ACC112 (cell line): ENCODE measurements around the gene PABPN1.

Experiments
- H2AFZ ChIP-seq: fragments of 200-600 bp; sonication (generic); one replicate; pipeline ENCODE4 v1.6.0; 2017; ENCODE audit warnings: antibody characterized with exemption, low read length; ENCODE audit not compliant: unreplicated experiment
- H3K27ac ChIP-seq: fragments of 200-600 bp; sonication (generic); 2 replicates; pipeline ENCODE4 v1.5.1; 2014; ENCODE audit warnings: low read depth, mild to moderate bottlenecking, antibody characterized with exemption, low read length, moderate library complexity
- H3K27me3 ChIP-seq: fragments of 200-600 bp; sonication (generic); 2 replicates; pipeline ENCODE4 v1.6.1; 2014; ENCODE audit warnings: mild to moderate bottlenecking, antibody characterized with exemption, low read length, moderate library complexity, mixed read lengths; ENCODE audit not compliant: insufficient read depth
- H3K36me3 ChIP-seq: fragments of 200-600 bp; sonication (generic); 2 replicates; pipeline ENCODE4 v1.6.1; 2016; ENCODE audit warnings: mild to moderate bottlenecking, antibody characterized with exemption, low read length, moderate library complexity, mixed read lengths; ENCODE audit not compliant: insufficient read depth
- H3K4me1 ChIP-seq: fragments of 200-600 bp; sonication (generic); one replicate; pipeline ENCODE4 v1.6.1; 2016; ENCODE audit warnings: low read length, mixed read lengths; ENCODE audit not compliant: insufficient read depth, unreplicated experiment, control insufficient read depth
- H3K4me3 ChIP-seq: fragments of 200-600 bp; sonication (generic); 2 replicates; pipeline ENCODE4 v1.5.1; 2014; ENCODE audit warnings: mild to moderate bottlenecking, low read depth, low read length
- H3K79me2 ChIP-seq: fragments of 200-600 bp; sonication (generic); one replicate; pipeline ENCODE4 v1.6.0; 2016; ENCODE audit warnings: low read length; ENCODE audit not compliant: control insufficient read depth, unreplicated experiment, insufficient read depth

PABPN1 gene

GRCh38 chr14:23352506-23353432, 31.5 kb downstream of the PABPN1 start, which contains the start of gene SLC22A17:
TSS of gene SLC22A17 (minus strand) at chr14:23352887.
- Histone ChIP-seq H3K79me2 (no peaks in the 10 kb centered on the region), H3K36me3 (no peaks in the 10 kb centered on the region), H3K27me3 (no peaks in the 10 kb centered on the region), H3K27ac (peak within 1 kb of the TSS; percentile 35; the same call in 1 of the 2 replicates), H2AFZ (peak within 1 kb of the TSS; percentile 82), H3K4me1 (peaks cover 4% of the 10 kb centered on the region), H3K4me3 (peak within 1 kb of the TSS; percentile 95)

GRCh38 chr14:23353433-23353780, 32.1 kb downstream of the PABPN1 start:
- Histone ChIP-seq H3K36me3 (no peaks in the 10 kb centered on the region), H3K27ac (no peak overlapping the region), H3K4me1 (peaks cover 4% of the 10 kb centered on the region), H2AFZ (no peak overlapping the region), H3K79me2 (no peaks in the 10 kb centered on the region), H3K27me3 (no peaks in the 10 kb centered on the region), H3K4me3 (peak overlapping the region; percentile 95; the same call in 1 of the 2 replicates)

GRCh38 chr14:23354990-23355389, 33.7 kb downstream of the PABPN1 start:
- no peak overlapping the region for H3K4me3 ChIP-seq
- no peaks in the 10 kb centered on the region for H3K36me3 ChIP-seq
- no peaks in the 10 kb centered on the region for H3K79me2 ChIP-seq
- H2AFZ ChIP-seq, result no peak overlapping the region
- peaks cover 4% of the 10 kb centered on the region for H3K4me1 ChIP-seq
- H3K27me3 ChIP-seq, result no peaks in the 10 kb centered on the region
- H3K27ac ChIP-seq, result no peak overlapping the region

- H2AFZ ChIP-seq, result no peak overlapping the region
- no peak overlapping the region for H3K4me3 ChIP-seq
- H3K27ac ChIP-seq, result no peak overlapping the region
- no peaks in the 10 kb centered on the region for H3K79me2 ChIP-seq
- peaks cover 4% of the 10 kb centered on the region for H3K4me1 ChIP-seq
- H3K27me3 ChIP-seq, result no peaks in the 10 kb centered on the region
- no peaks in the 10 kb centered on the region for H3K36me3 ChIP-seq
Observed at GRCh38 chr14:23355871-23356435, 34.7 kb downstream of the PABPN1 start.

- Histone ChIP-seq H3K27ac (no peak overlapping the region), H2AFZ (no peak overlapping the region), H3K4me1 (peaks cover 6% of the 10 kb centered on the region), H3K4me3 (no peak overlapping the region), H3K79me2 (peaks cover 1% of the 10 kb centered on the region), H3K27me3 (no peaks in the 10 kb centered on the region), H3K36me3 (no peaks in the 10 kb centered on the region)
Observed at GRCh38 chr14:23356662-23357061, 35.4 kb downstream of the PABPN1 start.

GRCh38 chr14:23357261-23357660, 36.0 kb downstream of the PABPN1 start:
- H3K36me3 ChIP-seq, result no peaks in the 10 kb centered on the region
- H3K27ac ChIP-seq, result no peak overlapping the region
- no peaks in the 10 kb centered on the region for H3K27me3 ChIP-seq
- no peak overlapping the region for H2AFZ ChIP-seq
- H3K4me3 ChIP-seq, result no peak overlapping the region
- H3K4me1 ChIP-seq, result peaks cover 11% of the 10 kb centered on the region
- peaks cover 3% of the 10 kb centered on the region for H3K79me2 ChIP-seq

- H3K27me3 ChIP-seq, result no peaks in the 10 kb centered on the region
- no peak overlapping the region for H3K27ac ChIP-seq
- H2AFZ ChIP-seq, result no peak overlapping the region
- H3K4me1 ChIP-seq, result peaks cover 10% of the 10 kb centered on the region
- H3K79me2 ChIP-seq, result peaks cover 3% of the 10 kb centered on the region
- H3K4me3 ChIP-seq, result no peak overlapping the region
- no peaks in the 10 kb centered on the region for H3K36me3 ChIP-seq
Observed at GRCh38 chr14:23358042-23358441, 36.8 kb downstream of the PABPN1 start.

- peaks cover 3% of the 10 kb centered on the region for H3K79me2 ChIP-seq
- H3K36me3 ChIP-seq, result no peaks in the 10 kb centered on the region
- H3K4me3 ChIP-seq, result no peak overlapping the region
- H3K27me3 ChIP-seq, result no peaks in the 10 kb centered on the region
- no peak overlapping the region for H3K27ac ChIP-seq
- H2AFZ ChIP-seq, result no peak overlapping the region
- H3K4me1 ChIP-seq, result peaks cover 8% of the 10 kb centered on the region
Observed at GRCh38 chr14:23358553-23359166, 37.4 kb downstream of the PABPN1 start.

- Histone ChIP-seq H3K79me2 (peaks cover 8% of the 10 kb centered on the region), H3K4me3 (no peak overlapping the region), H2AFZ (no peak overlapping the region), H3K36me3 (no peaks in the 10 kb centered on the region), H3K4me1 (peaks cover 11% of the 10 kb centered on the region), H3K27me3 (no peaks in the 10 kb centered on the region), H3K27ac (no peak overlapping the region)
Observed at GRCh38 chr14:23359167-23359626, 37.9 kb downstream of the PABPN1 start.

- no peak overlapping the region for H3K4me3 ChIP-seq
- peaks cover 11% of the 10 kb centered on the region for H3K4me1 ChIP-seq
- no peaks in the 10 kb centered on the region for H3K27me3 ChIP-seq
- peaks cover 15% of the 10 kb centered on the region for H3K79me2 ChIP-seq
- no peaks in the 10 kb centered on the region for H3K36me3 ChIP-seq
- H2AFZ ChIP-seq, result no peak overlapping the region
- H3K27ac ChIP-seq, result no peak overlapping the region
Observed at GRCh38 chr14:23359722-23360447, 38.6 kb downstream of the PABPN1 start.
